Measurements from ENCODE around the gene CCL5. TPM values are rescaled to one million over a fixed set of nuclear protein-coding genes. Genes with fewer than 3 reads are reported as not detected.

CCL5 gene
- total RNA-seq, 1 experiment from 2014 or later: 0.34 TPM

DNA sequence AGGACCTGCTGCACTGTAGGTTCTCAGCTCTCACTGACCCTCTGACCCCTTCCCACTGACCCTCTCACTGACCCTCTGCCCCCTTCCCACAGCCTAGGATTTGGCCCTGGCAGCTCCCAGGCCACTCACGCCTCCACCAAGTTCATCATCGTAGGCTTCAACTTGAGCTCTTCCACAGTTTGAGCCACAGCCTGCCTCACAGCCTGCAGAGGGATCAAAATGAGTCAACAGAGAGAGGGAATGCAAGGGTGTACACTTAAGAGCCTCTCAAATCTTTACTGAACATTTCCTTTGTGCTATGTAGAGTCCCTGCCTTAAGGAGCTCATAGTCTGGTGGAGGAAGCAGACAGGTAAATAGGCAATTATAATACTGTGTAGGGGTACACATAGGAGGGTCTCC lies 23.6 kb downstream of the CCL5 start:
- H3K4me1 ChIP-seq (ENCODE audit: control insufficient read depth in 1 of 2, insufficient read depth in 2 of 2, low read length in 2 of 2): no peaks in the 10 kb centered on the region
- no peak overlapping the region for H3K4me2 ChIP-seq (ENCODE audit: low read length)
- DNase-seq (ENCODE audit: low read depth, low spot score) (no peak), ATAC-seq (no peak)
- no peak overlapping the region for H3K4me3 ChIP-seq (replicated peaks in 1 of 2; ENCODE audit: low read depth in 1 of 2, low read length in 2 of 2)
- H3K27me3 ChIP-seq (ENCODE audit: insufficient read depth, low read length): no peaks in the 10 kb centered on the region
- TF ChIP-seq SP1 (IDR thresholded peaks at IDR 0.05; ENCODE audit: low read depth) (no peak), EGR1 (IDR thresholded peaks at IDR 0.05; ENCODE audit: low read depth) (no peak), YY1 (IDR thresholded peaks at IDR 0.05; ENCODE audit: extremely low read depth, insufficient replicate concordance, low read depth, low read length) (no peak), ELF1 (IDR thresholded peaks at IDR 0.05; ENCODE audit: borderline replicate concordance, low read depth) (no peak), CBX3 (IDR thresholded peaks at IDR 0.05; ENCODE audit: low read depth) (no peak), TCF7L2 (IDR thresholded peaks at IDR 0.05; ENCODE audit: borderline replicate concordance, extremely low read depth, insufficient read depth, insufficient read length) (no peak), ZNF274 (IDR thresholded peaks at IDR 0.05; ENCODE audit: low read depth, low read length) (no peak), SRF (IDR thresholded peaks at IDR 0.05; ENCODE audit: low read depth) (no peak), FOSL1 (IDR thresholded peaks at IDR 0.05; ENCODE audit: low read depth) (no peak), POLR2A (IDR thresholded peaks at IDR 0.05; ENCODE audit: borderline replicate concordance, extremely low read depth, insufficient read depth, insufficient read length) (no peak), POLR2AphosphoS5 (IDR thresholded peaks at IDR 0.05; ENCODE audit: low read depth, low read length) (no peak), ZFX (IDR thresholded peaks at IDR 0.05) (no peak), CEBPB (IDR thresholded peaks at IDR 0.05; ENCODE audit: low read depth) (no peak)
- TF ChIP-seq, protein P1, sequence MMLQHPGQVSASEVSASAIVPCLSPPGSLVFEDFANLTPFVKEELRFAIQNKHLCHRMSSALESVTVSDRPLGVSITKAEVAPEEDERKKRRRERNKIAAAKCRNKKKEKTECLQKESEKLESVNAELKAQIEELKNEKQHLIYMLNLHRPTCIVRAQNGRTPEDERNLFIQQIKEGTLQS (IDR thresholded peaks at IDR 0.05): no peak
- TF ChIP-seq, protein P2, sequence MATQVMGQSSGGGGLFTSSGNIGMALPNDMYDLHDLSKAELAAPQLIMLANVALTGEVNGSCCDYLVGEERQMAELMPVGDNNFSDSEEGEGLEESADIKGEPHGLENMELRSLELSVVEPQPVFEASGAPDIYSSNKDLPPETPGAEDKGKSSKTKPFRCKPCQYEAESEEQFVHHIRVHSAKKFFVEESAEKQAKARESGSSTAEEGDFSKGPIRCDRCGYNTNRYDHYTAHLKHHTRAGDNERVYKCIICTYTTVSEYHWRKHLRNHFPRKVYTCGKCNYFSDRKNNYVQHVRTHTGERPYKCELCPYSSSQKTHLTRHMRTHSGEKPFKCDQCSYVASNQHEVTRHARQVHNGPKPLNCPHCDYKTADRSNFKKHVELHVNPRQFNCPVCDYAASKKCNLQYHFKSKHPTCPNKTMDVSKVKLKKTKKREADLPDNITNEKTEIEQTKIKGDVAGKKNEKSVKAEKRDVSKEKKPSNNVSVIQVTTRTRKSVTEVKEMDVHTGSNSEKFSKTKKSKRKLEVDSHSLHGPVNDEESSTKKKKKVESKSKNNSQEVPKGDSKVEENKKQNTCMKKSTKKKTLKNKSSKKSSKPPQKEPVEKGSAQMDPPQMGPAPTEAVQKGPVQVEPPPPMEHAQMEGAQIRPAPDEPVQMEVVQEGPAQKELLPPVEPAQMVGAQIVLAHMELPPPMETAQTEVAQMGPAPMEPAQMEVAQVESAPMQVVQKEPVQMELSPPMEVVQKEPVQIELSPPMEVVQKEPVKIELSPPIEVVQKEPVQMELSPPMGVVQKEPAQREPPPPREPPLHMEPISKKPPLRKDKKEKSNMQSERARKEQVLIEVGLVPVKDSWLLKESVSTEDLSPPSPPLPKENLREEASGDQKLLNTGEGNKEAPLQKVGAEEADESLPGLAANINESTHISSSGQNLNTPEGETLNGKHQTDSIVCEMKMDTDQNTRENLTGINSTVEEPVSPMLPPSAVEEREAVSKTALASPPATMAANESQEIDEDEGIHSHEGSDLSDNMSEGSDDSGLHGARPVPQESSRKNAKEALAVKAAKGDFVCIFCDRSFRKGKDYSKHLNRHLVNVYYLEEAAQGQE (IDR thresholded peaks at IDR 0.05; ENCODE audit: low read depth): no peak
- no TSS peak for BruUV-seq (replicated peaks)
- no peak overlapping the region for H3K9ac ChIP-seq (ENCODE audit: low read length)
- H3K79me2 ChIP-seq (ENCODE audit: insufficient read depth, low read length): no peaks in the 10 kb centered on the region
- RAD21 ChIA-PET (ENCODE audit: low non-redundant PET in 1 of 2, low total read pairs in 2 of 2, uncharacterized antibody in 2 of 2, unreplicated experiment in 2 of 2): no interaction called here
- H4K20me1 ChIP-seq (ENCODE audit: insufficient read depth): no peaks in the 10 kb centered on the region
- H3K9me3 ChIP-seq (ENCODE audit: control insufficient read depth in 1 of 2, insufficient read depth in 1 of 2, low read depth in 1 of 2, low read length in 2 of 2): no peaks in the 10 kb centered on the region
- H2AFZ ChIP-seq (ENCODE audit: low read depth, low read length, poor library complexity, severe bottlenecking): no peak overlapping the region
- no peak overlapping the region for H3K27ac ChIP-seq (ENCODE audit: low read depth, low read length)
- intact Hi-C loops (cut with micrococcal nuclease): no loop called here
- no peaks in the 10 kb centered on the region for H3K9me2 ChIP-seq (ENCODE audit: insufficient read depth)
- CTCF ChIA-PET: interaction anchor here (0.7 kb wide), 1 partner anchor 10 kb away, joined by 3 read pairs; no protein-coding TSS in a partner anchor
- POLR2A ChIA-PET: no interaction called here
- peaks cover 10 to 12% of the 10 kb centered on the region in 2 experiments; a peak in 2 of 4 replicates for H3K36me3 ChIP-seq (ENCODE audit: control insufficient read depth in 1 of 2, insufficient read depth in 2 of 2, low read length in 2 of 2)

Measured in HCT116 (cell line).